ENCODE results near the gene TGFBR2. TPM values are rescaled to one million over a fixed set of nuclear protein-coding genes. Genes with fewer than 3 reads are reported as not detected.
A peak's percentile ranks its signal among the peaks of the same experiment; 100 is the strongest.

The TGFBR2 gene
- total RNA-seq, 1 donor from 2014 or later, result 25.7 TPM

DNA sequence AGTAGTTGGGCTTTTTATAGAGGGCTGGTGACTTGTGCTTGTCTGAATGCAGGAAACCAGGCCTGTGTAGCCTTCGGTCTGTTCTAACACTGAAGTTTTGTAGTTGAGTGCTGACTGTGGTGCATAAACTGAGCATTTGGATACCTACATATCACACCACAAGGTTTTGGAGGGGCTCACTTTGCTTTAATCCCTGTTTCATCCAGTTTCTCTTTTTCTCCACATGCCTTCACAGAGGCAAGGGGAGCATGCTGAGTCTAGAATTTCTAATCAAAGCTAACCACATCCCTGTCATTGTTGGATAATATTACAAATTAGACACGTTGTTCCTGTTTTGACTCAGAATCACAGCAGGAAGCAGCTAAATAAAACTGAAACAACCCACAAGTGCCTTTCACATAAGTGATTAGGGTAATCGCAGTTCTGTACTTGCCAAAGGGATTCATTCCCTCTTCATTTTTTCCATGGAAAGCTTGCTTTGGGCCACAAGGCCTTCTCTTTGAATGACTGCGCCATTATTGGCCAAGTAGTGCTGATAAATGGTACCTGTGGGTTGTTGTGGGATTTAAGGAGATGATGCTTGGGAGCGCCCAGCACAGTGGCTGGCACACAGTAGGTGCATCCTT is 48.9 kb downstream of the TGFBR2 start:
- TF ChIP-seq, protein P1, sequence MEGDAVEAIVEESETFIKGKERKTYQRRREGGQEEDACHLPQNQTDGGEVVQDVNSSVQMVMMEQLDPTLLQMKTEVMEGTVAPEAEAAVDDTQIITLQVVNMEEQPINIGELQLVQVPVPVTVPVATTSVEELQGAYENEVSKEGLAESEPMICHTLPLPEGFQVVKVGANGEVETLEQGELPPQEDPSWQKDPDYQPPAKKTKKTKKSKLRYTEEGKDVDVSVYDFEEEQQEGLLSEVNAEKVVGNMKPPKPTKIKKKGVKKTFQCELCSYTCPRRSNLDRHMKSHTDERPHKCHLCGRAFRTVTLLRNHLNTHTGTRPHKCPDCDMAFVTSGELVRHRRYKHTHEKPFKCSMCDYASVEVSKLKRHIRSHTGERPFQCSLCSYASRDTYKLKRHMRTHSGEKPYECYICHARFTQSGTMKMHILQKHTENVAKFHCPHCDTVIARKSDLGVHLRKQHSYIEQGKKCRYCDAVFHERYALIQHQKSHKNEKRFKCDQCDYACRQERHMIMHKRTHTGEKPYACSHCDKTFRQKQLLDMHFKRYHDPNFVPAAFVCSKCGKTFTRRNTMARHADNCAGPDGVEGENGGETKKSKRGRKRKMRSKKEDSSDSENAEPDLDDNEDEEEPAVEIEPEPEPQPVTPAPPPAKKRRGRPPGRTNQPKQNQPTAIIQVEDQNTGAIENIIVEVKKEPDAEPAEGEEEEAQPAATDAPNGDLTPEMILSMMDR (IDR thresholded peaks at IDR 0.05), result no peak
- no peak for DNase-seq (ENCODE audit: low spot score)
- Mint-ChIP-seq H3K27me3 (ENCODE audit: low read depth) (no peaks in the 10 kb centered on the region), H3K27ac (ENCODE audit: unreplicated experiment) (peak overlapping the region; percentile 50), H3K4me3 (ENCODE audit: unreplicated experiment) (no peak overlapping the region), H3K4me1 (ENCODE audit: low read depth) (peaks cover 64% of the 10 kb centered on the region), H3K9me3 (ENCODE audit: low read depth) (peaks cover 3% of the 10 kb centered on the region), H3K36me3 (ENCODE audit: low read depth) (peaks cover 16% of the 10 kb centered on the region)

DNA sequence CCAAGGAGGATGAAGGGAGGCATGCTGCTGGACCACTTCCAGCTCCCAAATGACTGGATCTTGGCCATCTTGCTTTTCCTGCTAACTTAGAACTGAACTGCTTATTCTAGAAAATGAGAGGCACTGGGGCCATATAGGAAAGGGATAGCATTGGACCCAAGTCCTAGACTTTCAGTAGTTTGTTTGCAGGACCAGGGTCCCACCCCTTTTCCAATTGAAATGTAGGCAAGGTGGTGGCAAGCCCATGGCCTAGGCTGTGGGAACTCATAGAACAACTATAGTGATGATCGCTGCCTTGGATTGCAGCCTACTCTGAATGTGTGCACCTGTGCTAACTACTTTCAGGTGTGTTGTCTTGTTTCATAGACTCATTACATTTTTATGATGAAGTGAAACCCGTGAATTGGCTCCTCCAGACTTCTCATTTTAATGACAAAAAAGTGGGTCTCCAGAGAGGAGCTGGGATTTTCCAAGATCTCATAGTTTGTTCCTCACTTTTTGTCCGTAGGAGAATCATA is 50.3 kb downstream of the TGFBR2 start:
- no peaks in the 10 kb centered on the region for H3K9me3 Mint-ChIP-seq (ENCODE audit: low read depth)
- no peak for DNase-seq (ENCODE audit: low spot score)
- H3K4me1 Mint-ChIP-seq (ENCODE audit: low read depth), result peaks cover 66% of the 10 kb centered on the region
- H3K27ac Mint-ChIP-seq (ENCODE audit: unreplicated experiment), result no peak overlapping the region
- H3K36me3 Mint-ChIP-seq (ENCODE audit: low read depth), result peaks cover 9% of the 10 kb centered on the region
- no peaks in the 10 kb centered on the region for H3K27me3 Mint-ChIP-seq (ENCODE audit: low read depth)
- H3K4me3 Mint-ChIP-seq (ENCODE audit: unreplicated experiment), result no peak overlapping the region
- TF ChIP-seq, protein P1 (IDR thresholded peaks at IDR 0.05), result no peak

DNA sequence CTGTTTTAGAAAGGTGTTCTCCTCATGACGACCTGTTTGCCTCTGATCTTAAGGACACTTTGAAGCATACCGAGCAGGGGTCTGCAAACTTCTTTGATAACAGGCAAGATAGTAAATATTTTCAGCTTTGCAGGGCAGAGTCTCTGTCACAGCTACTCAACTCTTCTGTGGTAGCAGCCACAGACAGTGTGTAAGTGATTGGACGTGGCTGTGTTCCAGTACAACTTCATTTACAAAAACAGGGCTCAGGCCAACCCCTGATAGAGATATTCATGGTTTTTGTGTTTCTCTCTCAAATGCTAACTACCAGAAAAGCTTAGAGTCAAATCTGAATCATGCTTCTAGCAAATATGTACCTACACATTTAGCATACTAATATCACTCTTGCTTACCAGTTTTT is 51.5 kb downstream of the TGFBR2 start:
- peaks cover 5% of the 10 kb centered on the region for H3K36me3 Mint-ChIP-seq (ENCODE audit: low read depth)
- DNase-seq (ENCODE audit: low spot score), result no peak
- peaks cover 78% of the 10 kb centered on the region for H3K4me1 Mint-ChIP-seq (ENCODE audit: low read depth)
- no peaks in the 10 kb centered on the region for H3K9me3 Mint-ChIP-seq (ENCODE audit: low read depth)
- H3K27me3 Mint-ChIP-seq (ENCODE audit: low read depth), result no peaks in the 10 kb centered on the region
- H3K27ac Mint-ChIP-seq (ENCODE audit: unreplicated experiment), result peak overlapping the region; percentile 92
- H3K4me3 Mint-ChIP-seq (ENCODE audit: unreplicated experiment), result peak overlapping the region; percentile 32
- TF ChIP-seq, protein P1 (IDR thresholded peaks at IDR 0.05), result no peak

DNA sequence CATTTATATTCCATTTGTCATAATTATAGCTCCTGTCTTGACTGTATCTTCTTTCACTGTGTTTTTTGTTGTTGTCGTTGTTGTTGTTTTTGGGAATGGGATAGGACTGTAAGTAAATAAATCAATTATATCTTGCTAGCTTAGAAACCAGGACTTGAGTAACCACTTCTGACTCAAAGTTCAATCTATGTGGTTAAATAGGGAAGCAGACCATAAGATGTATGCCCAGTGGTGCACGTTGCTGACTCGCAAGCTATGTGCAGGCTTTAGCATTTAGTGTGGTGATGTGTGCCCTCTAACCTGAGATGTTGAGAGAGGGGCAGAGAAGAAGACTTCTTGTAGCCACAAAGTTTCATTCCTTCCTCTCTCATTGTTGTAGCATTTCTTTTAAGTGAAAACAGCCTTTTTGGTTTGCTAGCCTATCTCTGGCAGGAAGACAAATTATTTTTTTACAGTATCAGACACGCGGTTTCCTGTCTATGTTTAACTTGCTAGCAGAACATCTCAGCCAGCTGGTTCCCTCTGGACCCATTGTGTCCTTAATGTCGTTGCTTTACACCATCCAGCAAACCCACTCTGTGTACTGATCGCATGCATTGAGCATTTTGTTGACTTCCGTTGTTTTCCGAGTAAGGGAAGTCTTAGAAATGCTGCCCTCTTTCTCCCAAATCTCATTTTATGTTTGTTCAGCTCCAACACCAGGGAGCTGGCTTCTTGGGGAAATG is 52.1 kb downstream of the TGFBR2 start:
- no peaks in the 10 kb centered on the region for H3K27me3 Mint-ChIP-seq (ENCODE audit: low read depth)
- no peak for DNase-seq (ENCODE audit: low spot score)

More for the DNA sequence above, 52.1 kb downstream of the TGFBR2 start:
- Mint-ChIP-seq H3K4me1 (ENCODE audit: low read depth) (peaks cover 83% of the 10 kb centered on the region), H3K4me3 (ENCODE audit: unreplicated experiment) (peak overlapping the region; percentile 32), H3K9me3 (ENCODE audit: low read depth) (no peaks in the 10 kb centered on the region), H3K36me3 (ENCODE audit: low read depth) (peaks cover 5% of the 10 kb centered on the region), H3K27ac (ENCODE audit: unreplicated experiment) (peak overlapping the region; percentile 92)
- TF ChIP-seq, protein P1 (IDR thresholded peaks at IDR 0.05), result peak; percentile 59

All from chondrocyte (in vitro differentiated cells).